ENCODE measurements around the gene SLC33A1.
"Not testable (repeated sequence)": the region's sequence is repeated elsewhere in the genome, so short reads cannot be mapped to it uniquely, and the experiment has no call there.

The SLC33A1 gene

GRCh38 chr3:155859859-155860258 is 5.6 kb upstream of the SLC33A1 start:
- Histone ChIP-seq H3K4me3 (ENCODE audit: low read depth in 1 of 2, low read length in 2 of 2) (no peak overlapping the region), H3K4me1 (ENCODE audit: insufficient read depth, low read length) (no peaks in the 10 kb centered on the region), H3K9me3 (ENCODE audit: low read length) (no peaks in the 10 kb centered on the region), H3K9ac (ENCODE audit: low read length) (no peak overlapping the region), H3K36me3 (ENCODE audit: insufficient read depth, low read length) (no peaks in the 10 kb centered on the region), H3K27me3 (ENCODE audit: control insufficient read depth in 1 of 2, insufficient read depth in 2 of 2, low read length in 2 of 2) (no peaks in the 10 kb centered on the region), H3K27ac (ENCODE audit: low read depth, low read length) (no peak overlapping the region)

- Histone ChIP-seq H3K4me3 (ENCODE audit: low read depth in 1 of 2, low read length in 2 of 2) (peak overlapping the region; percentile 74 to 100), H3K27me3 (ENCODE audit: control insufficient read depth in 1 of 2, insufficient read depth in 2 of 2, low read length in 2 of 2) (no peaks in the 10 kb centered on the region), H3K27ac (ENCODE audit: low read depth, low read length) (peak overlapping the region; percentile 72), H3K9me3 (ENCODE audit: low read length) (no peaks in the 10 kb centered on the region), H3K36me3 (ENCODE audit: insufficient read depth, low read length) (no peaks in the 10 kb centered on the region), H3K9ac (ENCODE audit: low read length) (peak overlapping the region; percentile 90), H3K4me1 (ENCODE audit: insufficient read depth, low read length) (peaks cover 21% of the 10 kb centered on the region)
These were observed 750 bp downstream of the SLC33A1 start for GRCh38 chr3:155853214-155854140.

- peak overlapping the region; percentile 74 to 100 for H3K4me3 ChIP-seq (ENCODE audit: low read depth in 1 of 2, low read length in 2 of 2)
- H3K4me1 ChIP-seq (ENCODE audit: insufficient read depth, low read length) = peaks cover 21% of the 10 kb centered on the region
- no peak overlapping the region for H3K27ac ChIP-seq (ENCODE audit: low read depth, low read length)
- H3K27me3 ChIP-seq (ENCODE audit: control insufficient read depth in 1 of 2, insufficient read depth in 2 of 2, low read length in 2 of 2) = no peaks in the 10 kb centered on the region
- H3K36me3 ChIP-seq (ENCODE audit: insufficient read depth, low read length) = no peaks in the 10 kb centered on the region
- H3K9ac ChIP-seq (ENCODE audit: low read length) = peak overlapping the region; percentile 90
- H3K9me3 ChIP-seq (ENCODE audit: low read length) = no peaks in the 10 kb centered on the region
These were observed 1.9 kb downstream of the SLC33A1 start for GRCh38 chr3:155852341-155852740.

DNA sequence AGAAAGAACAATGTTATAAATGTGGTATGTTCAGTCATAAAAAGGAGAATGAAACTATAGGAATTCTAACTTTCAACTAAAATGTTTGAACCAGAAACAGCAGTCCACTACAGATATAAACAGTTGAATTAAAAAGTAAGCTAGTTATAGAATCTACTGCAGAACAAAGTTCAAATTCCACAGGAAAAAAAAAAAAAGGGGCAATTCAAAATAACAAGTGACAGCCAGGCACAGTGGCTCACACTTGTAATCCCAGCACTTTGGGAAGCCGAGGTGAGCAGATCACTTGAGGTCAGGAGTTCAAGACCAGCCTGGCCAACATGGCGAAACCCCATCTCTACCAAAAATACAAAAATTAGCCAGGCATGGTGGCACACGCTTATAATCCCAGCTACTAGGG is 4.8 kb downstream of the SLC33A1 start:
- not testable (repeated sequence) for H3K27ac ChIP-seq (ENCODE audit: low read depth, low read length); H3K4me3 ChIP-seq (ENCODE audit: low read depth in 1 of 2, low read length in 2 of 2); H3K9ac ChIP-seq (ENCODE audit: low read length); H3K27me3 ChIP-seq (ENCODE audit: control insufficient read depth in 1 of 2, insufficient read depth in 2 of 2, low read length in 2 of 2); H3K36me3 ChIP-seq (ENCODE audit: insufficient read depth, low read length); H3K9me3 ChIP-seq (ENCODE audit: low read length)
- H3K4me1 ChIP-seq (ENCODE audit: insufficient read depth, low read length) = peaks cover 21% of the 10 kb centered on the region

- Histone ChIP-seq H3K27ac (ENCODE audit: low read depth, low read length) (no peak overlapping the region), H3K27me3 (ENCODE audit: control insufficient read depth in 1 of 2, insufficient read depth in 2 of 2, low read length in 2 of 2) (no peaks in the 10 kb centered on the region), H3K9ac (ENCODE audit: low read length) (no peak overlapping the region), H3K4me3 (ENCODE audit: low read depth in 1 of 2, low read length in 2 of 2) (no peak overlapping the region), H3K9me3 (ENCODE audit: low read length) (no peaks in the 10 kb centered on the region), H3K4me1 (ENCODE audit: insufficient read depth, low read length) (peaks cover 16% of the 10 kb centered on the region), H3K36me3 (ENCODE audit: insufficient read depth, low read length) (peaks cover 6% of the 10 kb centered on the region)
These were observed 6.2 kb downstream of the SLC33A1 start for GRCh38 chr3:155847993-155848392.

DNA sequence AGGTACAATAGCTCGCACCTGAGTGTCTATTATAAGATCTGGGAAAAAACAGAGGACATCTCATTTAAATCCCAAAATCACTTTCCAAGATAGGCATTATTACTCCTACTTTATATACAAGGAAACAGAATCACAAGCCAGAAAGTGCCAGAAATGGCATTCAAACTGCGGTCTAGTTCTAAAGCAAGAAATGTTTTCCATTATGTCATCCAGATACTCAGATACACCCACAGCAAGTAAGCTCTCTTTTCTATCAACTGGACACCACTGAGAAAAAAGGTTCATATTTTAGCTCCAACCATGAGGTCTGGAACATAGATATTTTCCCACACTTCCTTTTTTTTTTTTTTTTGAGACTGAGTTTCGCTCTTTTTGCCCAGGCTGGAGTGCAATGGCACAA is 8.1 kb downstream of the SLC33A1 start:
- Histone ChIP-seq H3K4me1 (ENCODE audit: insufficient read depth, low read length) (no peaks in the 10 kb centered on the region), H3K27ac (ENCODE audit: low read depth, low read length) (no peak overlapping the region), H3K9me3 (ENCODE audit: low read length) (no peaks in the 10 kb centered on the region), H3K4me3 (ENCODE audit: low read depth in 1 of 2, low read length in 2 of 2) (no peak overlapping the region), H3K27me3 (ENCODE audit: control insufficient read depth in 1 of 2, insufficient read depth in 2 of 2, low read length in 2 of 2) (no peaks in the 10 kb centered on the region), H3K9ac (ENCODE audit: low read length) (no peak overlapping the region), H3K36me3 (ENCODE audit: insufficient read depth, low read length) (peaks cover 6% of the 10 kb centered on the region)

DNA sequence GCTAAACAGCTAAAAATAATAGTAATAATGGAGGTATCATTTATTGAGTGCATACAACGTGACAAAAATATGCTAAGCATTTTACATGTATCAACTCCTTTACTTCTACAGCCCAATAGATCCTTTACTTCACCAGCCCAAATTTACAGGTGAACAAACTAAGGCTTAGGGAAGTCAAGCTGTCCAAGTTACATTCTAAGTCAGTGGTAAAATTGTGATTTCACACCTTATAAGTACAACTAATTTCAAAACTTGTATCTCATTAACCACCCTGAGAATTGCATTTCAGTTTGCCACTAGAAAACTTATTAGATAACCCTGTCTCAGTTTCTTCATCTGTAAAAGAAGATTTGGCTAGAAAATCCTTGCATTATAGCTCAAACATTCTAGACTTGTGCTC is 10.7 kb downstream of the SLC33A1 start:
- H3K36me3 ChIP-seq (ENCODE audit: insufficient read depth, low read length) = peaks cover 6% of the 10 kb centered on the region
- no peak overlapping the region for H3K27ac ChIP-seq (ENCODE audit: low read depth, low read length)
- no peaks in the 10 kb centered on the region for H3K27me3 ChIP-seq (ENCODE audit: control insufficient read depth in 1 of 2, insufficient read depth in 2 of 2, low read length in 2 of 2)
- H3K9me3 ChIP-seq (ENCODE audit: low read length) = no peaks in the 10 kb centered on the region
- no peak overlapping the region for H3K9ac ChIP-seq (ENCODE audit: low read length)
- H3K4me1 ChIP-seq (ENCODE audit: insufficient read depth, low read length) = no peaks in the 10 kb centered on the region
- H3K4me3 ChIP-seq (ENCODE audit: low read depth in 1 of 2, low read length in 2 of 2) = no peak overlapping the region

DNA sequence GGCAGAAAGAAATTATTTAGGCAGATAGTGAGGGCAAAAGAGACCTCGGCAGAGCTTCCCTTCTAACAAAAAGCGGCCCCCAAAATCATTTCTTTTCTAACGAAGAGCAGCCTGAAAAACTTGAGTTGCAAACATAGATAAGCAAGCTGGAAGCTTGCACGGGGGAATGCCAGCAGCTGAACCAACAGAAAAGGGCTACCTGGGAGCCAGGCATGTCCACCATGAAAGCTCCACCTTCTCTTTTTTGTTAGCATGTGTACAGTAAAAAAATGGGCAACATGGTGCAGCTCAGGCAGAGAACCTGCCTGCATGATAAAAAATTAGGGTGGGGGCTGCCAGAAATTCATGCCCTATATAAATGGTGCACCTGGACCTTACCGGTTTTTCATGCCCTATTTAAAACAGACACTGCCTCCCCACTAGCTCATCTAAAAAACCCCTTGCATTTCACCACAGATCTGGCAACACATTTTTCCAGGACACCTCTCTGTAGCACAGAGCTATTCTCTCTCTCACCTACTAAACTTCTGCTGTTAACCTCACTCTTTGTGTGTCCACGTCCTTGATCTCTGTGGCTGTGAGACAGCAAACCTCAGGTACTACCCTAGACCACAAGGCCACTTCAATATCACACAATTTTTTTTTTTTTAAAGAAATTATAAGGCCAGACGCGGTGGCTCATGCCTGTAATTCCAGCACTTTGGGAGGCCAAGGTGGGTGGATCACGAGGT is 18.7 kb downstream of the SLC33A1 start:
- Histone ChIP-seq H3K27me3 (ENCODE audit: control insufficient read depth in 1 of 2, insufficient read depth in 2 of 2, low read length in 2 of 2) (no peaks in the 10 kb centered on the region), H3K4me3 (ENCODE audit: low read depth in 1 of 2, low read length in 2 of 2) (no peak overlapping the region), H3K27ac (ENCODE audit: low read depth, low read length) (no peak overlapping the region), H3K36me3 (ENCODE audit: insufficient read depth, low read length) (no peaks in the 10 kb centered on the region), H3K4me1 (ENCODE audit: insufficient read depth, low read length) (no peaks in the 10 kb centered on the region), H3K9me3 (ENCODE audit: low read length) (no peaks in the 10 kb centered on the region), H3K9ac (ENCODE audit: low read length) (no peak overlapping the region)

DNA sequence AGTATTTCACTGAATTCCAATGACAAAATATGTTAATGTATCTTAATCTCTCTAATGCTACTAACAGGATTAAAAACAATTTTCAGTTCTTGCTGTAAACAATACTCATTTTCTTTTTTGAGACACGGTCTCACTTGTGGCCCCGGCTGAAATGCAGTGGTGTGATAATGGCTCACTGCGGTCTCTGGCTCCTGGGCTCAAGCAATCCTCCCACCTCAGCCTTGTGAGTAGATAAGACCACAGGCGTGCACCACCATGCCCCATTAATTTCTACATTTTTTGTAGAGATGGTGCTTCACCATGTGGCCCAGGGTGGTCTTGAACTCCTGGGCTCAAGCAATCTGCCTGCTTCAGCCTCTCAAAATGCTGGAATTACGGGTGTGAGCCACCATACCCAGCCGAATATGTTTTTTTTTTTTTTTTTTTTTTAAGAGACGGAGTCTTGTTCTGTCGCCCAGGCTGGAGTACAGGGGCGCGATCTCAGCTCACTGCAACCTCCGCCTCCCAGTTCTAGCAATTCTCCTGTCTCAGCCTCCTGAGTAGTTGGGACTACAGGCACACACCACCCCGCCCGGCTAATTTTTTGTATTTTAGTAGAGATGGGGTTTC is 25.6 kb downstream of the SLC33A1 start:
- H3K36me3 ChIP-seq (ENCODE audit: insufficient read depth, low read length); H3K27me3 ChIP-seq (ENCODE audit: control insufficient read depth in 1 of 2, insufficient read depth in 2 of 2, low read length in 2 of 2); H3K4me3 ChIP-seq (ENCODE audit: low read depth in 1 of 2, low read length in 2 of 2); H3K9ac ChIP-seq (ENCODE audit: low read length); H3K4me1 ChIP-seq (ENCODE audit: insufficient read depth, low read length); H3K9me3 ChIP-seq (ENCODE audit: low read length); H3K27ac ChIP-seq (ENCODE audit: low read depth, low read length): not testable (repeated sequence)

DNA sequence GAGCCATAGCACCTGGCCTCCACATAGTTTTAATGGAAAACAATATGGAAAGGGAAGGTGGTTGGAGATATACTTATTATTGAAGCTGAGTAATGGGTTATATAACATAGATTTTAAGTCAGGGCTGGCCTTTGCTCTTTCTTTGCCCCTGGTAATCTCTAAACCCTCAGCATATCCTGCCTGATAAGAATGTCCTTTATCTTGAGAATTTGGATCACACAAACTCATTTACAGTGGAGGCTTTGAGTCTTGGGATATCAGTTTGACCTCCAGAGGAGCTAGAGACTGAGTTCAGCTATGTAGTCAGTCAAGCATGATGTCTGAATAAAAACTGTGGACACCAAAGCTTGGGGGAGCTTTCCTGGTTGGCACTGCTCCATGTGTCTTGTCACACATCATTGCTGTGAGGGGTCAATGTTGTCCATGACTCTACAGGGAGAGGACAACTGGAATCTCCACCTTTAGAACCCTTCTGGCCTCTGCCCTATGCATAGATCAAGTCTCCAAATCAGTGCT is 39.1 kb downstream of the SLC33A1 start:
- Histone ChIP-seq H3K9ac (ENCODE audit: low read length) (no peak overlapping the region), H3K27ac (ENCODE audit: low read depth, low read length) (no peak overlapping the region), H3K36me3 (ENCODE audit: insufficient read depth, low read length) (no peaks in the 10 kb centered on the region)

DNA sequence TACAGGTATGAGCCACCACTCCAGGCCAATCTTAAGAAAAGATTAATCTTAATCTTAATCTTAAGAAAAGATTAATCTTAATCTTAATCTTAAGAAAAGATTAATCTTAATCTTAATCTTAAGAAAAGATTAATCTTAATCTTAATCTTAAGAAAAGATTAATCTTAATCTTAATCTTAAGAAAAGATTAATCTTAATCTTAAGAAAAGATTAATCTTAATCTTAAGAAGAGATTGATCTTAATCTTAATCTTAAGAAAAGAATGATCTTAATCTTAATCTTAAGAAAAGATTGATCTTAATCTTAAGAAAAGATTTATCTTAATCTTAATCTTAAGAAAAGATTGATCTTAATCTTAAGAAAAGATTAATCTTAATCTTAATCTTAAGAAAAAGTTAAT is 41.0 kb downstream of the SLC33A1 start:
- H3K9me3 ChIP-seq (ENCODE audit: low read length); H3K9ac ChIP-seq (ENCODE audit: low read length); H3K4me3 ChIP-seq (ENCODE audit: low read depth in 1 of 2, low read length in 2 of 2); H3K4me1 ChIP-seq (ENCODE audit: insufficient read depth, low read length); H3K27ac ChIP-seq (ENCODE audit: low read depth, low read length); H3K36me3 ChIP-seq (ENCODE audit: insufficient read depth, low read length); H3K27me3 ChIP-seq (ENCODE audit: control insufficient read depth in 1 of 2, insufficient read depth in 2 of 2, low read length in 2 of 2): not testable (repeated sequence)

More for the DNA sequence above, 39.1 kb downstream of the SLC33A1 start:
- Histone ChIP-seq H3K27me3 (ENCODE audit: control insufficient read depth in 1 of 2, insufficient read depth in 2 of 2, low read length in 2 of 2) (no peaks in the 10 kb centered on the region), H3K4me1 (ENCODE audit: insufficient read depth, low read length) (no peaks in the 10 kb centered on the region), H3K9me3 (ENCODE audit: low read length) (no peaks in the 10 kb centered on the region), H3K4me3 (ENCODE audit: low read depth in 1 of 2, low read length in 2 of 2) (no peak overlapping the region)
